Measurements from ENCODE around the gene SECISBP2L.

DNA sequence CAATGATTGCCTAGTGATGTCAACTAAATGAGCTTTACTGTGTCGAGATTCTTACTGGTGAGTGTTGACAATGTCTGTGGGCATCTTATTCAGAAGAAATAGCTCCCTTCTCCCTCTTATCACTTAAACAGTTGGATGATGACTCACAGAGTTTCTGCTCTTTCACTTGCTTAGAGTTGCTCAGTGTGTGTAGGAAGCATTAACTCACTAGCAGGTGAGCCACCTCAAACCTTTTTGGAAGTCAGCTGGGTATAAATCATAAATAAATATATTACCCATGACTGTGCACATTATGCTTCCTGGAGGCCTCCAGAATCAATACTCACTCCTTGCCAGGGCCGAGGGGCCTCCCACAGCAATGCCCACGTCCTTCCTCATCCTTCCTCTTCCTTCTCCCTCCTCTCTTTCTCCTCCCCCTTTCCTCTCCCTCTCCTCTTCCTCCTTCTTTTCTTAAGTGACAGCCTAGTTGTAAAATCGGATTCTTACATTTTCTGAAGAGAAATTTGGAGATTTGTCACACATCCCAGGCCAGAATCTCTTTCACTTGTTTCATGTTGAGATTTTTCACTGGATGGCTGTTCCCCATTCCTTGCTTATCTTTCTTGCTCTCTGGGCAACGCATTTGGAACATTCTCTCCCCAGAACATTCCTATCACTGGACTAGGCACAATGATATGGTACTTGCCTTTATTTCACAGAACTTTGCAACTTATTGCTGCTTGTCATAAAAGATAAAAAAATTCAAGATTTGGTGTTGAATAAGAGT is 100.0 kb downstream of the SECISBP2L start:
- TF ChIP-seq CTCF (IDR thresholded peaks at IDR 0.05) (no peak), POLR2A (IDR thresholded peaks at IDR 0.05) (no peak), POLR2AphosphoS5 (IDR thresholded peaks at IDR 0.05) (no peak)
